ENCODE measurements around the gene ACD.

- no peak for TF ChIP-seq IRF2 (CRISPR knock-in tag; IDR thresholded peaks at IDR 0.05; ENCODE audit: borderline replicate concordance, low read depth)
- TF ChIP-seq CREB1 (CRISPR knock-in tag; IDR thresholded peaks at IDR 0.05): no peak
- TF ChIP-seq CTCF (IDR thresholded peaks at IDR 0.05): no peak
- TF ChIP-seq FOXK1 (CRISPR knock-in tag; IDR thresholded peaks at IDR 0.05): no peak
- no peak for TF ChIP-seq MAX (CRISPR knock-in tag; IDR thresholded peaks at IDR 0.05)
- no peak for TF ChIP-seq MLX (CRISPR knock-in tag; IDR thresholded peaks at IDR 0.05)
- TF ChIP-seq USF2 (CRISPR knock-in tag; IDR thresholded peaks at IDR 0.05): no peak
- no peak for TF ChIP-seq NR2C2 (CRISPR knock-in tag; IDR thresholded peaks at IDR 0.05)
- TF ChIP-seq E2F5 (CRISPR knock-in tag; IDR thresholded peaks at IDR 0.05): no peak
- TF ChIP-seq HMGXB4 (CRISPR knock-in tag; IDR thresholded peaks at IDR 0.05): no peak
- no peak for TF ChIP-seq FOXP4 (CRISPR knock-in tag; IDR thresholded peaks at IDR 0.05)
- TF ChIP-seq TEAD1 (CRISPR knock-in tag; IDR thresholded peaks at IDR 0.05): no peak
- TF ChIP-seq NFYB (CRISPR knock-in tag; conservative IDR thresholded peaks at IDR 0.05; ENCODE audit: low read depth): no peak
- no peak for TF ChIP-seq E2F1 (CRISPR knock-in tag; IDR thresholded peaks at IDR 0.05)
Observed at GRCh38 chr16:67651039-67651438, 9.0 kb downstream of the ACD start.

All from WTC11 (cell line).